GM13976 (cell line): ENCODE measurements around the gene ASB2.

ENCODE experiments used
- DNase-seq: peaks from one replicate; pipeline ENCODE4 v3.0.0; 2012; ENCODE audit warnings: low spot score
- in situ Hi-C: fragments of 300-500 bp; cut with MboI; formaldehyde crosslinking; loops from one replicate; pipeline ENCODE4 v1.12.0; 2022; ENCODE audit warnings: low sequenced_read_pairs, mixed read lengths, inconsistent platforms; ENCODE audit not compliant: unreplicated experiment
- TF ChIP-seq, protein P1 (sequence below): IDR thresholded peaks from 2 replicates; pipeline ENCODE4 v1.5.1; 2012; ENCODE audit warnings: borderline replicate concordance, mild to moderate bottlenecking; ENCODE audit not compliant: insufficient read depth; ENCODE audit errors: extremely low read depth, missing control alignments, control extremely low read depth

Gene ASB2, protein sequence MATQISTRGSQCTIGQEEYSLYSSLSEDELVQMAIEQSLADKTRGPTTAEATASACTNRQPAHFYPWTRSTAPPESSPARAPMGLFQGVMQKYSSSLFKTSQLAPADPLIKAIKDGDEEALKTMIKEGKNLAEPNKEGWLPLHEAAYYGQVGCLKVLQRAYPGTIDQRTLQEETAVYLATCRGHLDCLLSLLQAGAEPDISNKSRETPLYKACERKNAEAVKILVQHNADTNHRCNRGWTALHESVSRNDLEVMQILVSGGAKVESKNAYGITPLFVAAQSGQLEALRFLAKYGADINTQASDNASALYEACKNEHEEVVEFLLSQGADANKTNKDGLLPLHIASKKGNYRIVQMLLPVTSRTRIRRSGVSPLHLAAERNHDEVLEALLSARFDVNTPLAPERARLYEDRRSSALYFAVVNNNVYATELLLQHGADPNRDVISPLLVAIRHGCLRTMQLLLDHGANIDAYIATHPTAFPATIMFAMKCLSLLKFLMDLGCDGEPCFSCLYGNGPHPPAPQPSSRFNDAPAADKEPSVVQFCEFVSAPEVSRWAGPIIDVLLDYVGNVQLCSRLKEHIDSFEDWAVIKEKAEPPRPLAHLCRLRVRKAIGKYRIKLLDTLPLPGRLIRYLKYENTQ

DNA sequence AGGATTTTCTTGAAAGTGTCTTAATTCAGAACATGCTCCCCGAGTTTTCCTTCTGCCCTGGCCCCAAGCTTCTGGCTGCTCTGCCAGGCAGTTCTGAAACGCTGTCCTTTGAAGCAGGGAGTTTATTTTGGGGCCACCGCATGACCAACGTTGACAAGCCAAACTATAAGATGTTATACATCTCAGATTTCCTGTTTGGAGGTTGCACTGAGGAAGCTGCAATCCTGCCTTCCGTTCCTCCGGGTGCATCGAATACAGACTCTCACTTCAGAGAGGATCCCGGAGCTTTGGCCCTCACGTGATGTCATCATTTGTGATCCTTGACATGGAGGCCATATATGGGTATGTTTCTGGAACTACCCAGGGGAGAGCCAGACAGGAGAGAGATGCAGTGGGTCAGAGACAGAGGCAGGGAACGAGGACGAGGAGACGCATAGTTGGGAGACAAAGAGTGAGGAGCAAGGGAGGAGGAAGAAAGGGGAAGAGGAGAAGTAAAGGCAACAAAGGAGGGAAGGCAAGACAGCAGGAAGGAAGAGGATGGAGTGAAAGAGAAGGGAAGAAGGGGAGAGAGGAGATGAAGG, at the start of gene ASB2:
Gene ASB2, minus strand, starts transcription at position 94 of the 581 bp plus-strand sequence. CDS start 12,031 bp downstream, outside the sequence.
- peak; percentile 64 for DNase-seq
- in situ Hi-C loops, result loop anchor here (25.0 kb wide), 1 partner anchor 1161 kb away; no protein-coding TSS in a partner anchor
- TF ChIP-seq, protein P1, sequence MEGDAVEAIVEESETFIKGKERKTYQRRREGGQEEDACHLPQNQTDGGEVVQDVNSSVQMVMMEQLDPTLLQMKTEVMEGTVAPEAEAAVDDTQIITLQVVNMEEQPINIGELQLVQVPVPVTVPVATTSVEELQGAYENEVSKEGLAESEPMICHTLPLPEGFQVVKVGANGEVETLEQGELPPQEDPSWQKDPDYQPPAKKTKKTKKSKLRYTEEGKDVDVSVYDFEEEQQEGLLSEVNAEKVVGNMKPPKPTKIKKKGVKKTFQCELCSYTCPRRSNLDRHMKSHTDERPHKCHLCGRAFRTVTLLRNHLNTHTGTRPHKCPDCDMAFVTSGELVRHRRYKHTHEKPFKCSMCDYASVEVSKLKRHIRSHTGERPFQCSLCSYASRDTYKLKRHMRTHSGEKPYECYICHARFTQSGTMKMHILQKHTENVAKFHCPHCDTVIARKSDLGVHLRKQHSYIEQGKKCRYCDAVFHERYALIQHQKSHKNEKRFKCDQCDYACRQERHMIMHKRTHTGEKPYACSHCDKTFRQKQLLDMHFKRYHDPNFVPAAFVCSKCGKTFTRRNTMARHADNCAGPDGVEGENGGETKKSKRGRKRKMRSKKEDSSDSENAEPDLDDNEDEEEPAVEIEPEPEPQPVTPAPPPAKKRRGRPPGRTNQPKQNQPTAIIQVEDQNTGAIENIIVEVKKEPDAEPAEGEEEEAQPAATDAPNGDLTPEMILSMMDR, result no peak

DNA sequence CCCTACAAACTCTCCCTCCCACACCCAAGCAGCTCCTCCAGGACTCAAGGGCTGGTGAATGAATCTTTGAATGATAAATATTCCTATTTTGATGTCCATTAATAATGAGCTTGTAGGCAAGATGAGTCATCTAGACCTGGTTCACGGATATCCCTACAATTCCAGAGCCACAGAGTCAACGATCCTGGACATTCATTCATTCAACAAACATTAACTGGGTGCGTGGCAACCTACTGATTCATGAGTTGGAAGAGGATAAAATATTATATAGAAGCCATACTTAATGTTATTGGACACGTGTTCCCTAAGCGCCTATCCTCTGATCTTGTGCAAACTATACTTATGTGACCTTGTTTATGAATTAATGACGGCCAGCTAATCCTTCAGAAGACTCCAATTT, 49.4 kb upstream of the ASB2 start:
- no peak for DNase-seq
- in situ Hi-C loops, result no loop called here
- TF ChIP-seq, protein P1, result no peak

DNA sequence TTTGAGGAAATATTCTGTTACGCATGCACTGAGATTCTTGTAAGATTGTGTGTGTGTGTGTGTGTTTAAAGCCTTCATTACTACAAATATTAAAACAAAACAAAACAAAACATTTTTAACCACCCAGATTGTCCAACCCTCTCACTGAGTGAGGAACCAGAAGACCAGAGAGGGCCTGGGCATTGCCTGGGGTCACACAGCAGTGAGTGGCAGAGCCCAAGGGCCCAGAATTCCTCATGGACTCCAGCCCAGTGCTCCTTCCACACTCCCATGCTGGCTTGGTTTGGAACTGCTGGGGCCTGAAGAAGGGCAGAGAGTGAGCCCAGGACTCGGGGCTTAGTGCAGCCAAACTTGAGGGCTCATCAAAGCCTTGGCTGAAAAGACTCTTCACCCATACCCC, 48.2 kb upstream of the ASB2 start:
- in situ Hi-C loops, result no loop called here
- no peak for DNase-seq
- TF ChIP-seq, protein P1, result no peak

DNA sequence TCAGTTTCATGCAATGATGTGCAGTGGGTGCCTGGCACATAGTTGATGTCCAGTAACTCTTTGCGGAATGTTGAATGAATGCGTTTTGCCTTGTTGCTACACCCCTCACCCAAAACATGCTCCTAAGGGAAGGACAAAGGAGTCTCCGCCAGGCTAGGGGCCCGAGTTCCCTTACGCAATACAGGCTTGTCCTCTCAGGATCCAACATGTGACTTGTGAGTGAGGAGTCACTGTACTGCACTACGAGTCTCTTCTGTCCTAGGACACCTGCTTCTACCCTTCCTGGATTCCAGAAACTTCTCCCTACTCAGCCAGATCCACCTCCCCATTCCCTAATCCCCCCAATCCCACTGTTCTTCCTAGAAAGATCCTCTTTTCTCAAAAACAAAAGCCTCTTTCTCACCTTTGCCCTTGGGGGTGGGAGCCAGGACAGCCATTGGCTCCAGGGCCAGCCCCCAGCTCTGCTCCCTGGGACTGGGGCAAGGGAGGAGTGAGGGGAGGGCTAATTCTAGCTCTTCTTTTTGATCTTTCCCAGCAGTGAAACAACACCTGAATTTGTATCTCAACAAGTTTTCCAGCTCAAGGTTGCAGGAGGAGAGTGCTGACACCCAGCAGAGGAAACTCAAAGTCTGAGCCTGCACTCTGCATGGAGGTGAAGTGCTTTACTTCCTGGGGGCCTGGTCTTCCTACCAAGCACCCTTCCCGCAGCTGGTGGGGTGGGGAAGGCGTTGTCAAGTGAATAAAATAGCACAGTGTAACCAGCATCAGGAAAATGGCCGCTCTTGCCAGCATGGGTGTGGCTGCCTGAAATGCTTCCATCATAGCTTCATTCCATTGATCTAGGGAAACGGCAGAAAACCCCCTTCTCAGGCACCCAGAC, 46.4 kb upstream of the ASB2 start:
- no peak for DNase-seq
- TF ChIP-seq, protein P1, result no peak
- in situ Hi-C loops, result no loop called here

DNA sequence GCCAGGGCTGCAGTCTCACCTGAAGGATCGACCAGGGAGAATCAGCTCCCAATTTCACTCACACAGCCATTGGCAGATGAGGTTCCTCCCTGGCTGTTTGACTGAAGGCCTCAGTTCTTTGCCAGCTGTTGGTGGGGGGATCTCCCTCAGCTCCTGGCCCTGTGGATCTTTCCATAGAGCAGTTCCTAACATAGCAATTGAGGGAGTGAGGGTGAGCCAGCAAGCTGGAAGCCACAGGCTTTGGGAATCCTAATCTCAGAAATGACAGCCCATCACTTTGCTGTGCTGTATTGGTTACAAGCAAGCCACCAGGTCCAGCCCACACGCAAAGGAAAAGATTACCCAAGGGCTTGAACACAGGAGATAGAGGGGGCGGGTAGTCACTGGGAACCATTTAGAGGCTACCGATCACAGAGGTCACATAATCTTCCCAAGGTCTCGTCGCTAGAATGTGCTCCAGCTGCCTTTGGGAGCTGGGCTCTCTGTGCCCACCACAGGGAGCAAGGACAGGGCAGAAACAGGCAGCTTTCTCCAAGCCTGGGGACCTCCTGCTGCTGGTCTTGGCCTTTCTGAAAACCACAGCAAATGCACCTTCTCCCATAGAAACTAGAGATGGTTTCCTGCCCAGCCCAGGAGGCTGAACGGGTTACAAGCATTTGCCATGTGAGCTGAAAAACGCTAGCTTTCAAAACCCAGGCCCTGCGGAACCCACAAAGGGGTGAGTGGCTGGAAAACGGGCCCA, 45.2 kb upstream of the ASB2 start:
- in situ Hi-C loops, result no loop called here
- DNase-seq, result no peak
- TF ChIP-seq, protein P1, result no peak
